ENCODE data around the gene PNPLA1. TPM values are rescaled to one million over a fixed set of nuclear protein-coding genes. Genes with fewer than 3 reads are reported as not detected.

PNPLA1 gene
- total RNA-seq, 4 donors from 2014 or later = 0.37 TPM; not detected in 3

GRCh38 chr6:36276581-36277536 is 7.0 kb downstream of the PNPLA1 start:
- DNase-seq (ENCODE audit: low spot score) (no peak), ATAC-seq (ENCODE audit: low FRiP score) (no peak)
- no peak for TF ChIP-seq CTCF (IDR thresholded peaks at IDR 0.05)

- DNase-seq (ENCODE audit: low spot score) (no peak), ATAC-seq (ENCODE audit: low FRiP score) (no peak)
- no peak for TF ChIP-seq CTCF (IDR thresholded peaks at IDR 0.05)
Observed at GRCh38 chr6:36277946-36278470, 8.1 kb downstream of the PNPLA1 start.

GRCh38 chr6:36280467-36280866 is 10.6 kb downstream of the PNPLA1 start:
- DNase-seq (ENCODE audit: low spot score) = no peak
- ATAC-seq (ENCODE audit: low FRiP score) = no peak
- no peak for TF ChIP-seq CTCF (IDR thresholded peaks at IDR 0.05)

- no peak for ATAC-seq (ENCODE audit: low FRiP score)
- no peak for TF ChIP-seq CTCF (IDR thresholded peaks at IDR 0.05)
- no peak for DNase-seq (ENCODE audit: low spot score)
Observed at GRCh38 chr6:36280983-36281382, 11.1 kb downstream of the PNPLA1 start.

- DNase-seq (ENCODE audit: low spot score) (no peak), ATAC-seq (ENCODE audit: low FRiP score) (no peak)
- no peak for TF ChIP-seq CTCF (IDR thresholded peaks at IDR 0.05)
Observed at GRCh38 chr6:36283608-36284007, 13.7 kb downstream of the PNPLA1 start.

GRCh38 chr6:36284359-36284758 is 14.5 kb downstream of the PNPLA1 start:
- DNase-seq (ENCODE audit: low spot score) (no peak), ATAC-seq (ENCODE audit: low FRiP score) (no peak)
- TF ChIP-seq CTCF (IDR thresholded peaks at IDR 0.05) = no peak
